HG02571 (cell line): Measurements from ENCODE around the gene KCNAB2.

Experiments
- ATAC-seq: cut with Tn5 transposase; IDR thresholded peaks from one replicate; pipeline ENCODE4 v1.9.1; 2021; ENCODE audit warnings: mild to moderate bottlenecking, moderate library complexity; ENCODE audit not compliant: unreplicated experiment

Gene KCNAB2

GRCh38 chr1:6094801-6095505 is 49.3 kb downstream of the KCNAB2 start:
- ATAC-seq = no peak

GRCh38 chr1:6095511-6096242 is 50.0 kb downstream of the KCNAB2 start:
- no peak for ATAC-seq

GRCh38 chr1:6096243-6097116 is 50.8 kb downstream of the KCNAB2 start:
- no peak for ATAC-seq

- no peak for ATAC-seq
These were observed 51.5 kb downstream of the KCNAB2 start for GRCh38 chr1:6097117-6097595.

- no peak for ATAC-seq
These were observed 52.1 kb downstream of the KCNAB2 start for GRCh38 chr1:6097824-6098223.

GRCh38 chr1:6098303-6099215 is 52.9 kb downstream of the KCNAB2 start:
- ATAC-seq = no peak

GRCh38 chr1:6099297-6099696 is 53.6 kb downstream of the KCNAB2 start:
- ATAC-seq = no peak

- no peak for ATAC-seq
These were observed 54.4 kb downstream of the KCNAB2 start for GRCh38 chr1:6099787-6100765.

- ATAC-seq = no peak
These were observed 55.4 kb downstream of the KCNAB2 start for GRCh38 chr1:6100861-6101783.

GRCh38 chr1:6101826-6102531 is 56.3 kb downstream of the KCNAB2 start:
- ATAC-seq = no peak

- no peak for ATAC-seq
These were observed 56.8 kb downstream of the KCNAB2 start for GRCh38 chr1:6102532-6102845.

GRCh38 chr1:6103111-6103853 is 57.6 kb downstream of the KCNAB2 start:
- ATAC-seq = no peak

- ATAC-seq = no peak
These were observed 58.3 kb downstream of the KCNAB2 start for GRCh38 chr1:6103854-6104530.

GRCh38 chr1:6104631-6105030 is 58.9 kb downstream of the KCNAB2 start:
- ATAC-seq = no peak

- ATAC-seq = no peak
These were observed 59.6 kb downstream of the KCNAB2 start for GRCh38 chr1:6105218-6105679.

- no peak for ATAC-seq
These were observed 60.1 kb downstream of the KCNAB2 start for GRCh38 chr1:6105763-6106162.
